ENCODE results near the gene FAR1.

- no peak for TF ChIP-seq POLR2AphosphoS5 (IDR thresholded peaks at IDR 0.05)
- no peak for TF ChIP-seq CTCF (IDR thresholded peaks at IDR 0.05)
- TF ChIP-seq POLR2A (IDR thresholded peaks at IDR 0.05), result no peak
Observed at GRCh38 chr11:13664351-13664750, 4.1 kb upstream of the FAR1 start.
